NCI-H524 treated with DMSO at 0.1 percent for 48 hours (cell line): Measurements from ENCODE around the gene SH3GLB1.
A peak's percentile ranks its signal among the peaks of the same experiment; 100 is the strongest.
"Not testable (repeated sequence)": the region's sequence is repeated elsewhere in the genome, so short reads cannot be mapped to it uniquely, and the experiment has no call there.

Source experiments
- DNase-seq: peaks from one replicate; lab custom pipeline; 2025; lab: John Stamatoyannopoulos, UW

SH3GLB1 gene

GRCh38 chr1:86704458-86704971 lies at the start of gene SH3GLB1:
SH3GLB1 (plus strand) TSS chr1:86704576; CDS start chr1:86704900, 324 bp downstream.
- peak; percentile 53 for DNase-seq

GRCh38 chr1:86658381-86658780 lies 46.0 kb upstream of the SH3GLB1 start:
- DNase-seq: not testable (repeated sequence)

GRCh38 chr1:86666368-86666767 lies 38.0 kb upstream of the SH3GLB1 start:
- DNase-seq: no peak

- no peak for DNase-seq
Measured at GRCh38 chr1:86687595-86687994, 16.8 kb upstream of the SH3GLB1 start.

GRCh38 chr1:86692641-86693040 lies 11.7 kb upstream of the SH3GLB1 start:
- DNase-seq: no peak

- no peak for DNase-seq
Measured at GRCh38 chr1:86695400-86695799, 9.0 kb upstream of the SH3GLB1 start.

- no peak for DNase-seq
Measured at GRCh38 chr1:86696522-86696921, 7.9 kb upstream of the SH3GLB1 start.

- DNase-seq: no peak
Measured at GRCh38 chr1:86699186-86699585, 5.2 kb upstream of the SH3GLB1 start.

- no peak for DNase-seq
Measured at GRCh38 chr1:86701731-86702130, 2.6 kb upstream of the SH3GLB1 start.

- DNase-seq: not testable (repeated sequence)
Measured at GRCh38 chr1:86702954-86703494, 1.4 kb upstream of the SH3GLB1 start.

GRCh38 chr1:86703696-86704457 lies 499 bp upstream of the SH3GLB1 start:
- peak; percentile 42 for DNase-seq

GRCh38 chr1:86704972-86705664 lies 742 bp downstream of the SH3GLB1 start:
- DNase-seq: no peak

GRCh38 chr1:86705665-86705985 lies 1.2 kb downstream of the SH3GLB1 start:
- no peak for DNase-seq

GRCh38 chr1:86706018-86706635 lies 1.8 kb downstream of the SH3GLB1 start:
- no peak for DNase-seq

- no peak for DNase-seq
Measured at GRCh38 chr1:86708920-86709319, 4.5 kb downstream of the SH3GLB1 start.

GRCh38 chr1:86712088-86712860 lies 7.9 kb downstream of the SH3GLB1 start:
- no peak for DNase-seq

GRCh38 chr1:86713477-86713876 lies 9.1 kb downstream of the SH3GLB1 start:
- DNase-seq: no peak

- DNase-seq: no peak
Measured at GRCh38 chr1:86714159-86714558, 9.8 kb downstream of the SH3GLB1 start.

- no peak for DNase-seq
Measured at GRCh38 chr1:86714561-86715244, 10.3 kb downstream of the SH3GLB1 start.

- DNase-seq: no peak
Measured at GRCh38 chr1:86718786-86719185, 14.4 kb downstream of the SH3GLB1 start.

GRCh38 chr1:86731416-86731815 lies 27.0 kb downstream of the SH3GLB1 start:
- no peak for DNase-seq
